Vagina (tissue), 2 donors: Measurements from ENCODE around the gene GJA5. TPM values are rescaled to one million over a fixed set of nuclear protein-coding genes. Genes with fewer than 3 reads are reported as not detected.
A peak's percentile ranks its signal among the peaks of the same experiment; 100 is the strongest.

Source experiments
- DNase-seq, 2 donors: peaks; one replicate each; pipeline ENCODE4 v3.0.0-alpha.2; 2017; ENCODE audit errors: extremely low spot score in 2 of 2
- H3K27ac ChIP-seq: fragments of 200-600 bp; sonication (generic); one replicate; pipeline ENCODE4 v1.5.1; 2019
- H3K27me3 ChIP-seq: fragments of 200-600 bp; sonication (generic); one replicate; pipeline ENCODE4 v1.5.1; 2019
- H3K36me3 ChIP-seq, 2 donors: fragments of 200-600 bp; sonication (generic); one replicate each; pipeline ENCODE4 v1.5.1; 2017 to 2019
- H3K4me1 ChIP-seq: fragments of 200-600 bp; sonication (generic); one replicate; pipeline ENCODE4 v1.5.1; 2019
- H3K4me3 ChIP-seq, 2 donors: fragments of 200-600 bp; sonication (generic); 1 replicate in 1 of 2; 2 replicates in 1 of 2; pipeline ENCODE4 v1.5.1; 2016 to 2019
- H3K9me3 ChIP-seq: fragments of 200-600 bp; sonication (generic); one replicate; pipeline ENCODE4 v1.5.1; 2019
- CTCF ChIP-seq, 3 experiments: fragments of 450-650 bp in 2 of 3; fragments of 200-600 bp in 1 of 3; sonication (generic) in 1 of 3; IDR thresholded peaks; one replicate each; pipeline ENCODE4 v1.5.1; 2017 to 2019; ENCODE audit warnings: antibody characterized with exemption in 3 of 3, mild to moderate bottlenecking in 2 of 3, moderate library complexity in 2 of 3
- POLR2A ChIP-seq, 2 donors: fragments of 450-650 bp; IDR thresholded peaks; one replicate each; pipeline ENCODE4 v1.6.1; 2017; ENCODE audit warnings: antibody characterized with exemption in 2 of 2, mild to moderate bottlenecking in 2 of 2, moderate library complexity in 2 of 2
- POLR2AphosphoS5 ChIP-seq, 2 donors: sonication (generic); formaldehyde crosslinking; IDR thresholded peaks; one replicate each; pipeline ENCODE4 v1.9.0; 2017; ENCODE audit warnings: antibody characterized with exemption in 2 of 2, mild to moderate bottlenecking in 2 of 2, low read depth in 1 of 2; ENCODE audit not compliant: insufficient read depth in 1 of 2
- intact Hi-C: fragments of 100-400 bp; cut with DNase I; formaldehyde crosslinking; loops from one replicate; pipeline ENCODE4 v1.15.1; 2023
- total RNA-seq: library from RNA; depleted of rRNA; stranded (reverse); fragments of >200 nt; gene quantifications from one replicate; pipeline ENCODE4 v1.2.3, GENCODE V29; 2016

Gene GJA5
- total RNA-seq, 1 donor from 2014 or later: 11.5 TPM

GRCh38 chr1:147777694-147778093, 17.3 kb upstream of the GJA5 start:
- intact Hi-C loops: no loop called here
- Histone ChIP-seq H3K36me3 (no peaks in the 10 kb centered on the region), H3K4me1 (no peaks in the 10 kb centered on the region), H3K27ac (peak overlapping the region; percentile 22), H3K4me3 (no peak overlapping the region), H3K9me3 (no peaks in the 10 kb centered on the region), H3K27me3 (no peaks in the 10 kb centered on the region)
- no peak for TF ChIP-seq POLR2A (IDR thresholded peaks at IDR 0.05)
- TF ChIP-seq CTCF (IDR thresholded peaks at IDR 0.05): no peak
- no peak for TF ChIP-seq POLR2AphosphoS5 (IDR thresholded peaks at IDR 0.05; ENCODE audit: insufficient read depth in 1 of 2, low read depth in 1 of 2)
- no peak for DNase-seq

GRCh38 chr1:147773215-147773715, 12.9 kb upstream of the GJA5 start:
- no peaks in the 10 kb centered on the region for H3K4me1 ChIP-seq
- intact Hi-C loops: no loop called here
- H3K27me3 ChIP-seq: no peaks in the 10 kb centered on the region
- no peaks in the 10 kb centered on the region for H3K9me3 ChIP-seq
- H3K36me3 ChIP-seq: no peaks in the 10 kb centered on the region
- DNase-seq: no peak
- no peak overlapping the region for H3K27ac ChIP-seq
- H3K4me3 ChIP-seq: peak overlapping the region; percentile 4 to 22
- TF ChIP-seq CTCF (IDR thresholded peaks at IDR 0.05): no peak
- no peak for TF ChIP-seq POLR2A (IDR thresholded peaks at IDR 0.05)
- no peak for TF ChIP-seq POLR2AphosphoS5 (IDR thresholded peaks at IDR 0.05; ENCODE audit: insufficient read depth in 1 of 2, low read depth in 1 of 2)

- H3K4me3 ChIP-seq: peak overlapping the region; percentile 4 to 22
Observed at GRCh38 chr1:147772570-147772969, 12.2 kb upstream of the GJA5 start.

GRCh38 chr1:147771226-147772125, 11.1 kb upstream of the GJA5 start:
- H3K4me1 ChIP-seq: no peaks in the 10 kb centered on the region
- peak overlapping the region in 1 of 2 donors; percentile 14 for H3K4me3 ChIP-seq
- DNase-seq: no peak
- H3K27ac ChIP-seq: peak overlapping the region; percentile 2
- no peaks in the 10 kb centered on the region for H3K36me3 ChIP-seq
- no peaks in the 10 kb centered on the region for H3K9me3 ChIP-seq
- TF ChIP-seq CTCF (IDR thresholded peaks at IDR 0.05): no peak
- peak in 1 of 2 donors; percentile 22 for TF ChIP-seq POLR2AphosphoS5 (IDR thresholded peaks at IDR 0.05; ENCODE audit: insufficient read depth in 1 of 2, low read depth in 1 of 2)
- TF ChIP-seq POLR2A (IDR thresholded peaks at IDR 0.05): no peak
- H3K27me3 ChIP-seq: no peaks in the 10 kb centered on the region
- intact Hi-C loops: no loop called here

More at GRCh38 chr1:147772570-147772969, 12.2 kb upstream of the GJA5 start:
- Histone ChIP-seq H3K27ac (peak overlapping the region; percentile 2), H3K4me1 (no peaks in the 10 kb centered on the region), H3K27me3 (no peaks in the 10 kb centered on the region), H3K9me3 (no peaks in the 10 kb centered on the region), H3K36me3 (no peaks in the 10 kb centered on the region)
- no peak for TF ChIP-seq CTCF (IDR thresholded peaks at IDR 0.05)
- TF ChIP-seq POLR2AphosphoS5 (IDR thresholded peaks at IDR 0.05; ENCODE audit: insufficient read depth in 1 of 2, low read depth in 1 of 2): no peak
- TF ChIP-seq POLR2A (IDR thresholded peaks at IDR 0.05): no peak
- intact Hi-C loops: no loop called here
- DNase-seq: no peak

GRCh38 chr1:147769106-147769505, 8.7 kb upstream of the GJA5 start:
- no peaks in the 10 kb centered on the region for H3K9me3 ChIP-seq
- H3K27me3 ChIP-seq: no peaks in the 10 kb centered on the region
- H3K36me3 ChIP-seq: no peaks in the 10 kb centered on the region
- H3K4me3 ChIP-seq: no peak overlapping the region
- no peak for DNase-seq
- TF ChIP-seq POLR2A (IDR thresholded peaks at IDR 0.05) (no peak), POLR2AphosphoS5 (IDR thresholded peaks at IDR 0.05; ENCODE audit: insufficient read depth in 1 of 2, low read depth in 1 of 2) (no peak), CTCF (IDR thresholded peaks at IDR 0.05) (no peak)
- intact Hi-C loops: no loop called here
- no peak overlapping the region for H3K27ac ChIP-seq
- H3K4me1 ChIP-seq: no peaks in the 10 kb centered on the region
